WERI-Rb-1 (cell line): ENCODE measurements around the gene PTPRN2.

ENCODE experiments used
- DNase-seq: peaks from one replicate; pipeline ENCODE4 v3.0.0-alpha.2; 2020
- H3K27ac ChIP-seq: fragments of 250-450 bp; sonication (Bioruptor Pico); 2 replicates; pipeline ENCODE4 v1.5.1; 2020; ENCODE audit warnings: mild to moderate bottlenecking, moderate library complexity
- H3K27me3 ChIP-seq: fragments of 250-450 bp; sonication (Bioruptor Pico); 2 replicates; pipeline ENCODE4 v1.5.1; 2021; ENCODE audit warnings: mild to moderate bottlenecking, low read depth, moderate library complexity; ENCODE audit not compliant: insufficient read depth, severe bottlenecking
- H3K36me3 ChIP-seq: fragments of 250-450 bp; sonication (Bioruptor Pico); 2 replicates; pipeline ENCODE4 v1.5.1; 2020; ENCODE audit warnings: mild to moderate bottlenecking, moderate library complexity
- H3K4me3 ChIP-seq: 2 replicates; pipeline ENCODE4 v1.5.1; 2011; ENCODE audit warnings: low read depth, mild to moderate bottlenecking, control low read depth, low read length
- H3K9me3 ChIP-seq: fragments of 250-450 bp; sonication (Bioruptor Pico); 2 replicates; pipeline ENCODE4 v1.5.1; 2021; ENCODE audit warnings: mild to moderate bottlenecking, moderate library complexity; ENCODE audit not compliant: severe bottlenecking
- TF ChIP-seq, protein P1 (sequence below): IDR thresholded peaks from 2 replicates; pipeline ENCODE4 v1.5.1; 2011; ENCODE audit warnings: low read depth, mild to moderate bottlenecking, control low read depth, inconsistent platforms, low read length

The PTPRN2 gene

DNA sequence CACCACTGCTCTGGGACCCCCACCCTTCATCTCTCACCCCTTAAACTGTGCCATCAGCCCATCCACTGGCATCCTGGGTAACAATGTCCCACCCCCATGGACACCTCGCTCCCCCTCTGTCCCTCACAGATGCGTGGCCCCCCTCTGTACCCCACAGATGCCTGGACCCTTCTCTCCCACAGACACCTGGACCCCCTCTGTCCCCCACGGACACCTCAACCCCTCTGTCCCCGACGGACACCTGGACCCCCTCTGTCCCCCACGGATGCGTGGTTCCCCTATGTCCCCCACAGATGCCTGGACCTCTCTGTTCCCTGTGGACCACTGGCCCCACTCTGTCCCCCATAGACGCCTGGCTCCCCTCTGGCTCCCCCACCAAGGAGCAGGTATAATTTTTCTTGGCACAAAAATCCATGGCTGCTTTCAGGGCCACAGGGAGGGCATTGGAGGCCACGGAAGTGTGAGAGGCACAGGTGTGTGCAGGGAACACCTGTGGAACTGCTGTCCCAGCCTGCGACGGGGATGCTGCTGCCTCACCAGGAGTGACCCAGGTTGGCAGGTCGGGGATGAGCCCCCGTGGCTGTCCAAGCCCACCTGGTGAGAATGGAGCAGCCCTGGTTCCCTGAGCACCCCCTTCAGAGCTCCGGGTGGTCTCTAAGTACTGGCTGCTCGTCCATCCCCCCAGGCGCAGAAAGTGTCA is 193.5 kb downstream of the PTPRN2 start:
- Histone ChIP-seq H3K27ac (no peak overlapping the region), H3K9me3 (no peaks in the 10 kb centered on the region), H3K27me3 (no peaks in the 10 kb centered on the region), H3K36me3 (no peaks in the 10 kb centered on the region), H3K4me3 (no peak overlapping the region)
- TF ChIP-seq, protein P1, sequence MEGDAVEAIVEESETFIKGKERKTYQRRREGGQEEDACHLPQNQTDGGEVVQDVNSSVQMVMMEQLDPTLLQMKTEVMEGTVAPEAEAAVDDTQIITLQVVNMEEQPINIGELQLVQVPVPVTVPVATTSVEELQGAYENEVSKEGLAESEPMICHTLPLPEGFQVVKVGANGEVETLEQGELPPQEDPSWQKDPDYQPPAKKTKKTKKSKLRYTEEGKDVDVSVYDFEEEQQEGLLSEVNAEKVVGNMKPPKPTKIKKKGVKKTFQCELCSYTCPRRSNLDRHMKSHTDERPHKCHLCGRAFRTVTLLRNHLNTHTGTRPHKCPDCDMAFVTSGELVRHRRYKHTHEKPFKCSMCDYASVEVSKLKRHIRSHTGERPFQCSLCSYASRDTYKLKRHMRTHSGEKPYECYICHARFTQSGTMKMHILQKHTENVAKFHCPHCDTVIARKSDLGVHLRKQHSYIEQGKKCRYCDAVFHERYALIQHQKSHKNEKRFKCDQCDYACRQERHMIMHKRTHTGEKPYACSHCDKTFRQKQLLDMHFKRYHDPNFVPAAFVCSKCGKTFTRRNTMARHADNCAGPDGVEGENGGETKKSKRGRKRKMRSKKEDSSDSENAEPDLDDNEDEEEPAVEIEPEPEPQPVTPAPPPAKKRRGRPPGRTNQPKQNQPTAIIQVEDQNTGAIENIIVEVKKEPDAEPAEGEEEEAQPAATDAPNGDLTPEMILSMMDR, result no peak
- DNase-seq, result no peak

DNA sequence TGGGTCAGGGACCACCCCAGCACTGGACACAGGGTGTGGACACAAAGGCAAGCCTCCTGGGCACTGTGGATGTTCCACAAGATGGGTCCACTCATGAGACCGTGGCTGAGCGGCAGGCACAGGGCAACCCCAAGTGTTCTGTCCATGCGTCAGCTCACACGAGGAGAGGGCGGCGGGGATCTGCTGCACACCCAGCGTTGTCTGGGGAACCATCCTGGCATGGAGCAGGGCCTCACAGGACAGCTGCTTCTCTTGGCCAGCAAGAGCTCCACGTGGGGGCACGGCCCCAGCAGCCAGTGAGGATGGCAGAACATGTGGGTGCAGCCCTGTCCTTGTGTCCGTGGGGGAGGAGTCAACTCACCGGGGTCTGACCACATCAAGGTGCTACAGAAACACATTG is 195.4 kb downstream of the PTPRN2 start:
- no peaks in the 10 kb centered on the region for H3K9me3 ChIP-seq
- TF ChIP-seq, protein P1, result no peak
- H3K27ac ChIP-seq, result no peak overlapping the region
- no peaks in the 10 kb centered on the region for H3K27me3 ChIP-seq
- no peaks in the 10 kb centered on the region for H3K36me3 ChIP-seq
- DNase-seq, result no peak
- H3K4me3 ChIP-seq, result no peak overlapping the region

DNA sequence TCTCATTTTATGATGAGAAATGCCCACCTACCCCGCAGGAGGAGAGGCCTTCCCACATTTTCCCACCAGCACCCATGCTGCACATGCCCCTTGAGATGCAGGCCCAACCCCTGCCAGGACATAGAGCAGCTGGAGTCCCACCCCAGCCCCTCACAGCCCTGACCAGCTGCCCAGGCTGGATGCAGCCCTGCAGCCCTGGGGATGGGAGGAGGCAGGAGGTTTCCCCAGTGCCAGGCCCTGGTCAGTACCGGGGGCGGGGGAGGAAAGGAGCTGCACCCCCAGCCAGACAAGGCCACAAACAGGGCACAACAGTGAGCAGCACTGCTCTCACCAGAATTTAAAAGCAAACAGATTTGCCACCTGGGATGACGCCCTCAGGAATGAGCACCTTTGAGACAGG is 196.1 kb downstream of the PTPRN2 start:
- Histone ChIP-seq H3K9me3 (no peaks in the 10 kb centered on the region), H3K4me3 (no peak overlapping the region), H3K27ac (no peak overlapping the region), H3K27me3 (no peaks in the 10 kb centered on the region), H3K36me3 (no peaks in the 10 kb centered on the region)
- DNase-seq, result no peak
- TF ChIP-seq, protein P1, result no peak

DNA sequence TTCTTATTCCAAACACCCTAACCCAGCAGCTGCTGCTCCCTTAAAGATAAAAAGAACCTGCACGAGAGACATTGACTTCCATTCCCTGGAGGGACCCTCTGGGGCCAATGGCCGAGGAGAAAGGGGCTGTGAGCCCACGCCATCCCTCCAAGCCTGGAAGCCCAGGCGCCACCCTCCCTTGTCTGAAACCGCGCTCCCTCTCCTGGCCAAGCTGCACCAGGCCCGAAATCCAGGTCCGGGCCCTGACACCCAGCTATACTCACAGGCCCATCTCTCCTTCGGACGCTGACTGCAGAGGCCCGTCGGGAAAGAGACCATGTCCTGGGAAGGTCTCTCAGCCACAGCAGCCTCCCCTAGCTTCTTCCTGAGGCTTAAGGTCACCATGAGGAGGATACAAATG is 196.5 kb downstream of the PTPRN2 start:
- Histone ChIP-seq H3K36me3 (no peaks in the 10 kb centered on the region), H3K4me3 (no peak overlapping the region), H3K27ac (no peak overlapping the region), H3K9me3 (no peaks in the 10 kb centered on the region), H3K27me3 (no peaks in the 10 kb centered on the region)
- TF ChIP-seq, protein P1, result no peak
- no peak for DNase-seq

DNA sequence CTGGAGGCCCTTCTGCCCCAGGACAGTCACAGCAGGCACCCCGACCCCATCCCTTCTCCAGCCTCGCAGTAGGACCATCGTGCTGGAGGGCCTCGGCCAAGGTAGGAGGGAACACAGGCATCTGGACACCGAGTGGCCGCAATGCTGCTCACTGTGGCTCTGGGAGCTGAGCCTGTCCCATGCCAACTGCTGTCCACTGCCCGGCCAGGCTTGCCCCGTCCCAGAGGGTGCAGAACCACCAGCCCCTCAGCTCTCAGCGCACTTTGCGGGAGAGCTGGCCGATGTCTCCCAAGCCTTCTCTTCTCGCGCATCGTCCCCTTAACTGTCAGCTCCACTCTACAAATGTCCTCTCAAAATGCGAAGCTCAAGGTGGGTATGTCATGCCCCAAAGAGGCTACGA is 197.2 kb downstream of the PTPRN2 start:
- TF ChIP-seq, protein P1, result no peak
- no peak overlapping the region for H3K27ac ChIP-seq
- no peaks in the 10 kb centered on the region for H3K9me3 ChIP-seq
- no peaks in the 10 kb centered on the region for H3K36me3 ChIP-seq
- H3K27me3 ChIP-seq, result no peaks in the 10 kb centered on the region
- H3K4me3 ChIP-seq, result no peak overlapping the region
- DNase-seq, result no peak
